Neural cell (in vitro differentiated cells): Measurements from ENCODE around the gene SMIM35.

ENCODE experiments used
- CTCF ChIP-seq: fragments of 450-650 bp; IDR thresholded peaks from 2 replicates; pipeline ENCODE4 v1.5.1; 2014; ENCODE audit warnings: antibody characterized with exemption, mild to moderate bottlenecking, moderate library complexity; ENCODE audit not compliant: poor library complexity, severe bottlenecking
- EZH2 ChIP-seq: fragments of 200-600, 300-800 bp; shearing (Covaris generic), sonication (generic); IDR thresholded peaks from 2 replicates; pipeline ENCODE4 v1.6.1; 2014; ENCODE audit warnings: antibody characterized with exemption, low read length, borderline replicate concordance, mild to moderate bottlenecking; ENCODE audit not compliant: insufficient read depth, poor library complexity, severe bottlenecking
- POLR2AphosphoS5 ChIP-seq: IDR thresholded peaks from 2 replicates; pipeline ENCODE4 v1.6.1; 2012

- TF ChIP-seq EZH2, result no peak
- TF ChIP-seq POLR2AphosphoS5, result no peak
- no peak for TF ChIP-seq CTCF
Measured at GRCh38 chr11:117980720-117981119, 106.0 kb downstream of the SMIM35 start.
